ENCODE results near the gene DYNC1LI1. TPM values are rescaled to one million over a fixed set of nuclear protein-coding genes. Genes with fewer than 3 reads are reported as not detected.

Gene DYNC1LI1
- total and polyA plus RNA-seq, 9 of the 15 experiments (the other 6 are each of a cell fraction or from before 2014, with no cell fraction given): 21.0 to 85.4 (median 61.3) TPM

DNA sequence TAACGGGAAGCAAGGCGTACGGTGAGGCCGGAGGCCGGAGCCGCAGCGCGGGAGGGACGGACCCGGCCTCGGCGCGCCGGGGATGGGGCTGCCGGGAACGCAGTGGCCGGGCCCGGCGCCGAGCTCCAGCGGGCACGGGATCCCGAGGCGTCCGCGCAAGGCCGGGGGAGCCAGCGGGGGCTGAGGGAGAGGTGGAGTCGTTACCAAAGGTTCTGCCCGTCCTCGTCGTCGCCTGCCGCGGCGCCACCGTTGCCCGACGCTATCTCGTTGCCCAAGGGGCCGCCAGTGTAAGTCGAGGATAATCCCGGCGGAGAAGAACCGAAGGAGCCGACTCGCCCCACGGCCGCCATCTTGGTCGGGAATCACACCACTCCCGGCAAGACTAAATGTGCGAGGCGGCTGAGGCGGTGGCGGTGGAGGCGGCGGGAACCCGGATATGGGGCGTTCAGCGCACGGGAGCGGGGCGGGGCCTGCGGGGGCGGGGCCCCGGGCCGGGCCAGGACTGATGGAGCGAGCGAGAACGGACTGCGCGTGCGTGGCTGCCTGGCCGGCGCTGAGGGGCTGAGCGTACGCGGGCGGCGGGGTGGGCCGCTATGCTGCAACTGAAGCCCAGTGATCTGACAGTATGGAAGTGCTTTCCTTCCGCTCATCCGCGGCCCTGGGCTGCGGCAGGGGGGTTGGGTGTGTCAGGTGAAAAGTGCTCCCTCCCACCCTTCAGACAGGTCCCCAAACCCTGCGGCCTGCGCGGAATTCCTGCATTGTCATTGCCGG lies at the start of gene DYNC1LI1 (continued):
- peak; percentile 93 for TF ChIP-seq BHLHE40 (IDR thresholded peaks at IDR 0.05; ENCODE audit: low read length)
- no peak; the same call in 1 of the 2 replicates for TF ChIP-seq NR2C2 (CRISPR knock-in tag; IDR thresholded peaks at IDR 0.05)
- TF ChIP-seq NR2C2 (tag; IDR thresholded peaks at IDR 0.05): peak; percentile 78
- no peak for TF ChIP-seq ZFP30 (CRISPR knock-in tag; IDR thresholded peaks at IDR 0.05; ENCODE audit: borderline replicate concordance)
- 0 out of 2 replicates have a peak, but pooled peaks have one; percentile 4 for TF ChIP-seq CBFA2T3 (IDR thresholded peaks at IDR 0.05)
- no peak for TF ChIP-seq E4F1 (CRISPR knock-in tag; IDR thresholded peaks at IDR 0.05; ENCODE audit: borderline replicate concordance)
- no peak for TF ChIP-seq MTF1 (CRISPR knock-in tag; IDR thresholded peaks at IDR 0.05; ENCODE audit: borderline replicate concordance)
- no peak for TF ChIP-seq CREB5 (CRISPR knock-in tag; IDR thresholded peaks at IDR 0.05)
- peak; percentile 95 for TF ChIP-seq RBBP5 (IDR thresholded peaks at IDR 0.05; ENCODE audit: borderline replicate concordance, insufficient read depth, low read length, poor library complexity, severe bottlenecking)
- no peak for TF ChIP-seq FOXM1 (IDR thresholded peaks at IDR 0.05; ENCODE audit: low read depth)
- no peak; the same call in 1 of the 2 replicates for TF ChIP-seq FOXM1 (CRISPR knock-in tag; IDR thresholded peaks at IDR 0.05; ENCODE audit: low read depth)
- no peak for TF ChIP-seq ZNF436 (CRISPR knock-in tag; IDR thresholded peaks at IDR 0.05)
- peak; percentile 80; the same call in 1 of the 2 replicates for TF ChIP-seq VEZF1 (CRISPR knock-in tag; IDR thresholded peaks at IDR 0.05)
- no peak for TF ChIP-seq CCAR2 (IDR thresholded peaks at IDR 0.05; ENCODE audit: low read depth, low read length)
- peak; percentile 77; the same call in 1 of the 2 replicates for TF ChIP-seq ERF (CRISPR knock-in tag; IDR thresholded peaks at IDR 0.05)
- no peak for TF ChIP-seq GTF3C2 (IDR thresholded peaks at IDR 0.05; ENCODE audit: borderline replicate concordance, extremely low read depth, insufficient read length)
- no peak for TF ChIP-seq HOXB6 (CRISPR knock-in tag; IDR thresholded peaks at IDR 0.05; ENCODE audit: borderline replicate concordance)
- no peak for TF ChIP-seq ZNF444 (CRISPR knock-in tag; IDR thresholded peaks at IDR 0.05)
- TF ChIP-seq KDM2B (CRISPR knock-in tag; IDR thresholded peaks at IDR 0.05): peak; percentile 73; the same call in 1 of the 2 replicates

Measured in K562 (cell line).